ENCODE data around the gene RAB27A. TPM values are rescaled to one million over a fixed set of nuclear protein-coding genes. Genes with fewer than 3 reads are reported as not detected.

Gene RAB27A
- total RNA-seq, 1 donor from 2014 or later = 7.9 TPM

DNA sequence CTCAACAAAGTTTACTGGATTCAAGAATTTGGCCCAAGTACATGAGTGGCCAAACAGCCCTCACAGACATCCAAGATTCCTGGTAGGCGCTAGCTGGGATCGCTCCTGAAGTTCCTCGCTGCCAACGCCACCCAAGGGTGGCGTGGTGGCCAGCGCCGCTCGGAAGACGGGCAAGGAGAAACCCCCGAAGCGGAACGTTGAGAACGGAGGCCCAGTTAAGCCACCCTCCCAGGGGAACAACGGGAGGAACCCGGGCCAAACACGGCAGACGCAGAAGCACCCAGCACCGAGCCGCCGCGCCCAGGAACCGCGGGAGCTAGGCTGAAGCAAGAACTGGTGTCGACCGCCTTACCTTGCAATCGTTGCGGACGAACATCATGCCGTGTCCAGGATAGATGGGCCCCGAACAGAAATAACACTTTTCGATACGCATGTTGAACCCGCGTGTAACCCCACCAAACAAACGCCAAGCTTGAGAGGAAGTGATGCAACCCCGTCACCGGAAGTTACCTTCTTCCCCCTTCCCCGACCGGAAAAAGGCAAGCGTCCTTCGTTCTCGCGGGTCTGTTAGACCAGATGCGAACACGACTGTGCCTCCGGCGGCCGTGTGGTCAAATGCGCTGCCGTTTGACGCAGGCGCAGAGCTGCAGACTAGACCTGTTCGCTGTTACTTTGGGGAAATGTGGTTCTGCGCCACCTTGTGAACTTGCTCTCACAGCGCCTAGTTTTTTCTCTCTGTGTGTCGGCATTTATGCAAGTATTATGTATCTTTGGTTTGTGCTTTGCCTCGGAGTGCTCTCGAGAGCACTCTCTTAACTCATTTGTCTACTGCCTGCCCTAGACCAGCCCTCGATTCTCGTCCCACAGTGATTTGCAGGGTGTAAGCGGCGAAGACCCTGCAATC is 92.9 kb downstream of the RAB27A start, which contains the start of gene RSL24D1:
Gene RSL24D1, minus strand, starts transcription at position 484 of the 904 bp plus-strand sequence. Its CDS starts 51 bp downstream, at position 433.
- no peaks in the 10 kb centered on the region for H3K27me3 ChIP-seq (ENCODE audit: control insufficient read depth, insufficient read depth, low read length)
- H3K36me3 ChIP-seq (ENCODE audit: control insufficient read depth, insufficient read depth, low read length) = peaks cover 4% of the 10 kb centered on the region

DNA sequence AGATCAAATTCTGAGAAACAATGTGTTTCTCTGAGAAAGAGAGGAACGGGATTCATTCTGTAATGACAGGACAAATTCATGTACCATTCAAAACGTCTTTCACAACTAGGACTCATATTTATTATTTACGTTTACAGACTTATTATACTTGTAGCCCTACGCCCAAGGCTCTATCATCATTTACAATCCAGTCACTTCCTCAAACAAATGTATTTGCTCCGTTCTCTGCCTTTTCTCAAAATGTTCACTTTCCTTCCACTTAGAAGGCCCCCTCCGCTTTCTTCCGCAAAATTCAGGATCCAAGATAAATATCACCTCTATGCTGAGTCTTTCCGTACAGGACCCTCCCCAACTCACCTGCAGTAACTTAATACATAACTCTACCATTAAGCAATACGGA is 93.6 kb downstream of the RAB27A start:
- no peak for FAIRE-seq
- peak overlapping the region; percentile 85 for H3K4me3 ChIP-seq (ENCODE audit: low read depth, low read length)
- H3K27me3 ChIP-seq (ENCODE audit: control insufficient read depth, insufficient read depth, low read length) = no peaks in the 10 kb centered on the region
- TF ChIP-seq, protein P1, sequence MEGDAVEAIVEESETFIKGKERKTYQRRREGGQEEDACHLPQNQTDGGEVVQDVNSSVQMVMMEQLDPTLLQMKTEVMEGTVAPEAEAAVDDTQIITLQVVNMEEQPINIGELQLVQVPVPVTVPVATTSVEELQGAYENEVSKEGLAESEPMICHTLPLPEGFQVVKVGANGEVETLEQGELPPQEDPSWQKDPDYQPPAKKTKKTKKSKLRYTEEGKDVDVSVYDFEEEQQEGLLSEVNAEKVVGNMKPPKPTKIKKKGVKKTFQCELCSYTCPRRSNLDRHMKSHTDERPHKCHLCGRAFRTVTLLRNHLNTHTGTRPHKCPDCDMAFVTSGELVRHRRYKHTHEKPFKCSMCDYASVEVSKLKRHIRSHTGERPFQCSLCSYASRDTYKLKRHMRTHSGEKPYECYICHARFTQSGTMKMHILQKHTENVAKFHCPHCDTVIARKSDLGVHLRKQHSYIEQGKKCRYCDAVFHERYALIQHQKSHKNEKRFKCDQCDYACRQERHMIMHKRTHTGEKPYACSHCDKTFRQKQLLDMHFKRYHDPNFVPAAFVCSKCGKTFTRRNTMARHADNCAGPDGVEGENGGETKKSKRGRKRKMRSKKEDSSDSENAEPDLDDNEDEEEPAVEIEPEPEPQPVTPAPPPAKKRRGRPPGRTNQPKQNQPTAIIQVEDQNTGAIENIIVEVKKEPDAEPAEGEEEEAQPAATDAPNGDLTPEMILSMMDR (IDR thresholded peaks at IDR 0.05; ENCODE audit: insufficient read depth, low read length, severe bottlenecking) = no peak
- peaks cover 5% of the 10 kb centered on the region for H3K36me3 ChIP-seq (ENCODE audit: control insufficient read depth, insufficient read depth, low read length)
- DNase-seq (ENCODE audit: low read depth) = no peak

More for the DNA sequence above, 92.9 kb downstream of the RAB27A start, which contains the start of gene RSL24D1:
- FAIRE-seq (peak; percentile 99), DNase-seq (ENCODE audit: low read depth) (peak; percentile 98)
- TF ChIP-seq, protein P1 (IDR thresholded peaks at IDR 0.05; ENCODE audit: insufficient read depth, low read length, severe bottlenecking) = peak; percentile 63
- H3K4me3 ChIP-seq (ENCODE audit: low read depth, low read length) = peak within 1 kb of the TSS; percentile 85

DNA sequence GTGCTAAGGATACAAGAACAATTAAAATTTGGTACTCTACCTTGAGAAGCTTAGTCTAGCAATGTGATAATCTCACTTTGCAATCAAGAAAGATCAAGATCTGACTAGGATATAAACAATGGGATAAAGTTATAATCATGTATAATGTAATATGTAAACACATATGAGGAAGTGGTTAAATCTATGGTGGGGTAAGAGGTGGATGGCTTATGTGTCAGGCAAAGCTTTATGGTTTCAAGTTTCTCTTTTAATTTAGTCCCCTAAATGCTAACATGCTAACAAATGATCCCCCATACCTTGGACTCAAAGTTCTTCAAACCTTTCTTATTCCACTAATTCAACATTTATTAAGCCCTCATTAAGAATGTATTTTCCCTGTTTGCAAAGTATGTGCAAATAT is 95.4 kb downstream of the RAB27A start:
- Histone ChIP-seq H3K4me3 (ENCODE audit: low read depth, low read length) (no peak overlapping the region), H3K27me3 (ENCODE audit: control insufficient read depth, insufficient read depth, low read length) (no peaks in the 10 kb centered on the region), H3K36me3 (ENCODE audit: control insufficient read depth, insufficient read depth, low read length) (peaks cover 6% of the 10 kb centered on the region)
- FAIRE-seq = no peak
- TF ChIP-seq, protein P1 (IDR thresholded peaks at IDR 0.05; ENCODE audit: insufficient read depth, low read length, severe bottlenecking) = no peak
- no peak for DNase-seq (ENCODE audit: low read depth)

DNA sequence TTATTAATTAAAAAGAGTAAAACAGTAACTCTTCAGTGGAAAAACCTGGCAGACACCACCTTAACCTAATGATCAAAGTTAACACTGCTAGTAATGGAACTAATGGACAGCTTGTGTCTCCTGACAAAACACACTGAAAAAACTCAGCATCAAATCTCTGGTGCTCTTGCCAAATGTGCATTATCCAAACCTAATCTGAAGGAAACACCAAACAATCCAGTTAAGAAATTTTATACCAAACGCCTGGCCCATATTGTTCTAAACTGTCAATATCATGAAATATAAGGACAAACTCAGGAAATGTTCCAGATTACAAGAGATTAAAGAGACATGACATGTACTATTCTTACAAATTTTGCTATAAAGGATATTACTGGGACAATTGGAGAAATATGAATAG is 103.3 kb downstream of the RAB27A start:
- FAIRE-seq (no peak), DNase-seq (ENCODE audit: low read depth) (no peak)
- Histone ChIP-seq H3K27me3 (ENCODE audit: control insufficient read depth, insufficient read depth, low read length) (no peaks in the 10 kb centered on the region), H3K36me3 (ENCODE audit: control insufficient read depth, insufficient read depth, low read length) (peaks cover 12% of the 10 kb centered on the region), H3K4me3 (ENCODE audit: low read depth, low read length) (no peak overlapping the region)
- TF ChIP-seq, protein P1 (IDR thresholded peaks at IDR 0.05; ENCODE audit: insufficient read depth, low read length, severe bottlenecking) = no peak

DNA sequence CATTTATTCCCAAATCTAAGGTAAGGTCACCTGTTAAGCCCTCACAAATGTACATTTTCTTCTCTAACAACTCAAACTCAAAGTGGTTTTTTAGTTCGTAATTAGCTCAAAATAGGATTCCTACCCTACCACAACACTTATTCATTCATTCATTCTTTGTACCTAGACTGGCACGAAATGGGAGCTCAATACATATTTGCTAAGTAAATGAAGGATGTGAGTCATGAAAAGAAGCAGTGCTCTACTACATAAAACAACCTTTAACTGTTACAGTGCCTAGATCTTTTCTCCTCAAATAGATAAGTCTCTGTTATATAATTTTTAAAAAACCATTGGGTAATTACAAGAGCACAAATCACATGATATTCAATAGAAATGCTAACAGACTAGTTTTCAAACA is 105.9 kb downstream of the RAB27A start:
- FAIRE-seq = no peak
- Histone ChIP-seq H3K36me3 (ENCODE audit: control insufficient read depth, insufficient read depth, low read length) (peaks cover 10% of the 10 kb centered on the region), H3K27me3 (ENCODE audit: control insufficient read depth, insufficient read depth, low read length) (no peaks in the 10 kb centered on the region), H3K4me3 (ENCODE audit: low read depth, low read length) (no peak overlapping the region)
- DNase-seq (ENCODE audit: low read depth) = peak; percentile 37
- TF ChIP-seq, protein P1 (IDR thresholded peaks at IDR 0.05; ENCODE audit: insufficient read depth, low read length, severe bottlenecking) = no peak
